Measurements from ENCODE around the gene CADPS.

- TF ChIP-seq, protein P1, sequence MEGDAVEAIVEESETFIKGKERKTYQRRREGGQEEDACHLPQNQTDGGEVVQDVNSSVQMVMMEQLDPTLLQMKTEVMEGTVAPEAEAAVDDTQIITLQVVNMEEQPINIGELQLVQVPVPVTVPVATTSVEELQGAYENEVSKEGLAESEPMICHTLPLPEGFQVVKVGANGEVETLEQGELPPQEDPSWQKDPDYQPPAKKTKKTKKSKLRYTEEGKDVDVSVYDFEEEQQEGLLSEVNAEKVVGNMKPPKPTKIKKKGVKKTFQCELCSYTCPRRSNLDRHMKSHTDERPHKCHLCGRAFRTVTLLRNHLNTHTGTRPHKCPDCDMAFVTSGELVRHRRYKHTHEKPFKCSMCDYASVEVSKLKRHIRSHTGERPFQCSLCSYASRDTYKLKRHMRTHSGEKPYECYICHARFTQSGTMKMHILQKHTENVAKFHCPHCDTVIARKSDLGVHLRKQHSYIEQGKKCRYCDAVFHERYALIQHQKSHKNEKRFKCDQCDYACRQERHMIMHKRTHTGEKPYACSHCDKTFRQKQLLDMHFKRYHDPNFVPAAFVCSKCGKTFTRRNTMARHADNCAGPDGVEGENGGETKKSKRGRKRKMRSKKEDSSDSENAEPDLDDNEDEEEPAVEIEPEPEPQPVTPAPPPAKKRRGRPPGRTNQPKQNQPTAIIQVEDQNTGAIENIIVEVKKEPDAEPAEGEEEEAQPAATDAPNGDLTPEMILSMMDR (IDR thresholded peaks at IDR 0.05), result no peak
- TF ChIP-seq EP300 (IDR thresholded peaks at IDR 0.05) (no peak), POLR2A (IDR thresholded peaks at IDR 0.05; ENCODE audit: low read depth) (no peak)
These were observed 106.3 kb downstream of the CADPS start for GRCh38 chr3:62768896-62769295.
